GM21825 (cell line): ENCODE results near the gene MTCH2.
"Not testable (repeated sequence)": the region's sequence is repeated elsewhere in the genome, so short reads cannot be mapped to it uniquely, and the experiment has no call there.

Experiments used
- ATAC-seq: cut with Tn5 transposase; IDR thresholded peaks from one replicate; pipeline ENCODE4 v1.9.1; 2021; ENCODE audit warnings: mild to moderate bottlenecking, moderate library complexity; ENCODE audit not compliant: unreplicated experiment

MTCH2 gene

GRCh38 chr11:47642099-47642855 is at the start of gene MTCH2:
MTCH2 (minus strand) TSS chr11:47642559; CDS start chr11:47642465, 94 bp downstream.
- ATAC-seq: peak; percentile 92

GRCh38 chr11:47691979-47692378 is 49.6 kb upstream of the MTCH2 start:
- ATAC-seq: no peak

- ATAC-seq: no peak
Observed at GRCh38 chr11:47689480-47689879, 47.1 kb upstream of the MTCH2 start.

GRCh38 chr11:47688991-47689390 is 46.6 kb upstream of the MTCH2 start:
- no peak for ATAC-seq

DNA sequence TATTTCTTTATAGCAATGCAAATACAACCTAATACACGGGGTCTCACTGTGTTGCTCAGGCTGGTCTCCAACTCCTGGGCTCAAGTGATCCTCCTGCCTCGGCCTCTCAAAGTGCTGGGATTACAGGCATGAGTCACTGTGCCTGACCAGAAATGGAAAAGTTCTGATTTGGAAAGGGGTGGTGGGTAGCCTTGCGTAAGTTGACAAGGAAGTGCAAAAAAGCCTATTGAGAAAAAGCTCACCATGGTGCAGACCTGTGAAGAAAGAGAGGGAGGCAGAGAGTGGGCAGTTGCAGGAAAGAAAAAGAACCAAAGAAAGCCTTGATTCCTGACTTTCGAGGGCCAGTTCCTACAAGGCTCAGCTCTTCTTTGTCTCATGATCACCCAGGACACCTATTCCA is 45.8 kb upstream of the MTCH2 start:
- no peak for ATAC-seq

GRCh38 chr11:47686704-47687103 is 44.3 kb upstream of the MTCH2 start:
- ATAC-seq: not testable (repeated sequence)

- ATAC-seq: no peak
Observed at GRCh38 chr11:47686151-47686550, 43.8 kb upstream of the MTCH2 start.

DNA sequence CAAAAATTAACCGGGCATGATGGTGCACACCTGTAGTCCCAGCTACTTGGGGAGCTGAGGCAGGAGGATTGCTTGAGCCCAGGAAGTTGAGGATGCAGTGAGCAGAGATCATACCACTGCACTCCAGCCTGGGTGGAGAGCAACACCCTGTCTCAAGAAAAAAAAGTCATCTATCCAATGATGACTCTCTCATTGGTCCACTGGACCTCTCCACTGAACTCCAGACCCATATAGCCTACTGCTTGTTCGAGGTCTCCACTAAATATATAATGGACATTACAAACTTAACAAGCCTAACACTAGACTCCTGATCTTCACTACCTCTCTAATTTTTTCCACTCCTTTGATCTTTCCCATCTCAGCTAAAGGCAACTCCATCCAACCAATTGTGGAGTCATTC is 33.5 kb upstream of the MTCH2 start:
- no peak for ATAC-seq

- no peak for ATAC-seq
Observed at GRCh38 chr11:47672283-47672730, 29.9 kb upstream of the MTCH2 start.

GRCh38 chr11:47669856-47670255 is 27.5 kb upstream of the MTCH2 start:
- no peak for ATAC-seq

DNA sequence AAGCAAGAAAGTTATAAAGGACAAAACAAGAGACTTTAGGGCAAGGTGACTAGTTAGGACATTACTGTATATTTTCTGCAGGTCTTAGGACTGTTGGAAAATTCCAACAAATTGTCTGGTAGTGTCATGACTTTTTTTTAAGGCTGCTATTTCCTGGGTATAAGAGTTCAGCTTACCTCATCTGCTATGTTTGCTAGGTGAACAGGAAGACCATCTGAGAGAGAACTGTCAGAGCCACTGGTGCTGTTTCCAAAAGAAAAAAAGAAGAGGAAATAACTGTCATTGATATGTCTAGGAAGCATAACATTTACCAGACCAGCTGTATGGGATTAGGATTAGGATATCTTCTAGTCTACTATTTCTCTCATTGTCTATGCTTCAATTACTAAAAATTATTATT is 26.3 kb upstream of the MTCH2 start:
- no peak for ATAC-seq

DNA sequence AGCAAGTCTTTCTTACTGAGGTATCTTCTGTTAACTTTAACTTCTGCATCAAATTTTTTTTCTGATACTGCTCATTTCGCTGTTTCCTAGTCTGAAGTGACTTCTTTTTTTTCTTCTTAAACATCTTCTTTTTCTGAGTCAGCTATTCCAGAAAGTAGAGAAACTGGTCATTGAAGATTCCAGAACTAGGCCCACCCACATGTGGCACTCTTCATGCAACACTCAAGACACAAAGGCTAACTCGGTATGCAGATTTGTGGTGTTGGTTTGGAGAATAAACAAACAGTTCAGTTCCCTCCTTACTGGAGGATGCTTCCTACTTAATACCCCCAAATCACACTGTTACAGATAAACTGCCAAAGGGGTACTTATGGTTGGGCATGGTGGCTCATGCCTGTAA is 25.2 kb upstream of the MTCH2 start:
- no peak for ATAC-seq

DNA sequence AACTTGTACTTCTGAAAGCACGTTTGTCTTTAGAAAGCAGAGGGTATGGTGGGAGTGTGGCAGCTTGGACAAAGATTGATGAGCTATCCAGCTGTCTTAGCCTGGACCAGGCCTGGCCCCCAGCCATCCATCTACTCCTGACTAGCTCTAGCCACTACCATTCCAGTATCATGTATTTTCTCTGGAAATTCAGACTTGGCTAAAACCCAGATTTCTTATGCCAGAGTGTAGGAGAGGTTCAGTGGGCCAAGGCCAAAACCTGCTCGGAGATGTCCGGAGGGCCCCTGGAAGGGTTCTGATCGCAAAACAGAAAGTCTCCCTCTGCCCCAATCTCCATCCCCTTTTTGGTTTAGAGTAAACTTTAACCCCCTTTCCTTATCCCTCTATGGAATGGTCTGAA is 24.8 kb upstream of the MTCH2 start:
- ATAC-seq: no peak

GRCh38 chr11:47664936-47665335 is 22.6 kb upstream of the MTCH2 start:
- ATAC-seq: not testable (repeated sequence)

DNA sequence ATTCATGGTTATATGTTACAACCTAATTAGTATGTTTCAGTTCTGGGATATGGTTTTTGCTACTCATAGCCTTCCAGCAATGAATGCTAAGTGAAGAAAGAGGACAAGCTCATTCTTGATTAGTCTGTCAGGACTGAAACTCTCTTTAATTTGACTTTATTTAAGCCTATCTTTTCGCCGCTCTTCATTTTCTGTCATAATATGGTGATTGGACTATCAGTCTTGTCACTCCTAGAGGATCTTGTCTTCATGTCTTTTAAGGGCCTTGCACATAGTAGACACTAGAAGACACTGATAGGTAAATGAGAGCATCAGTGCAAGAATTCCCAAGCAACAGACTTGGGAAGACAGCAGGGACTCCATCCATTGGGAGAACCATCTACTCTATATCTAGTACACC is 18.9 kb upstream of the MTCH2 start:
- no peak for ATAC-seq

- ATAC-seq: no peak
Observed at GRCh38 chr11:47659276-47659675, 16.9 kb upstream of the MTCH2 start.

GRCh38 chr11:47656260-47656885 is 14.0 kb upstream of the MTCH2 start:
- ATAC-seq: no peak

GRCh38 chr11:47651818-47652469 is 9.6 kb upstream of the MTCH2 start:
- ATAC-seq: no peak

- no peak for ATAC-seq
Observed at GRCh38 chr11:47649276-47649675, 6.9 kb upstream of the MTCH2 start.

DNA sequence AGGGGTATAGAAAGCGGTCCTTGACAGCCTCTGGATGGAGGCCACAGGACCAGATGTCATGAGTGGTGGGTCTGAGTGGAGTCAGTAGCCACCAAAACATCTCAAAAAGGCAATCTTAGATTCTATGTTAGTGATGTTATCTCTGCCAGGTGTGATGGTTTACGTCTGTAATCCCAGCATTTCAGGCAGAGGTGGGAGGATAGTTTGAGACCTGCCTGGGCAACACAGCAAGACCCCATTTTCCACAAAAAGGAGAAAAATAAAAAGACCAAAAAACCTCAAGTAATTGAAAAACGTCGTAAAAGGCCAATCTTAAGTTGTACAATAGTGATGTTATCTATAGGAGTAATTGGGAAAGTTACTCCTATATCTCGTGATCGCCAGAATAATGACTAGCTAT is 3.7 kb upstream of the MTCH2 start:
- ATAC-seq: no peak

- no peak for ATAC-seq
Observed at GRCh38 chr11:47645500-47645899, 3.1 kb upstream of the MTCH2 start.

DNA sequence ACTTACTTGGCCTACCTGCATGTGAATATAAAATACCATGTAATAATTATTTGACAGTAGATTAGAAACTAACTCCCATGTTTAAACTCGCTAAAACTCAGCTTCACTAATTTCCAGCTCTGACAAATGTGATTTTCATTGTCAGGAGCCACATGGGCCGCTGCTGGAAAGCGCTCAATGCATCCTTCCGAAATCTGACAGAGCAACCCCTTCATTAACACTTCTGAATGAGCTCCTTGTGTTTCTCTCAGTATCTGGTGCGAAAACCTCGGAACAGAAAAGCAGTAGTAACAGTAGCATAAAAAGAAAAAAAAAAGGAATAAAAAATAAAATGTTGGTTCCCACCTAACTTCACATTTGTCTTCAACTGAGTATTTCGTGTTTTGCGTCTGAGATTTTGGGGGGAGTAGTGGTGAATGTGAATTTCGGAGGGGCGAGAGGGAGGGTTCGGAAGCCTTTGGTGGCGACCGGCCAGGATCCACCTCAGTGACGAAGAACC is 710 bp downstream of the MTCH2 start:
- ATAC-seq: no peak
